IPS DF 6.9 (cell line): ENCODE data around the gene KSR1.

ENCODE experiments used
- DNase-seq: peaks from one replicate; pipeline ENCODE4 v3.0.0-alpha.2; 2013; ENCODE audit warnings: low read depth, low spot score
- H3K27ac ChIP-seq: one replicate; pipeline ENCODE4 v1.5.1; 2013; ENCODE audit warnings: low read length, control low read depth
- H3K27me3 ChIP-seq: 2 replicates; pipeline ENCODE4 v1.6.1; 2013; ENCODE audit warnings: mild to moderate bottlenecking, low read length; ENCODE audit not compliant: control insufficient read depth, insufficient read depth
- H3K36me3 ChIP-seq: 2 replicates; pipeline ENCODE4 v1.6.1; 2013; ENCODE audit warnings: low read length; ENCODE audit not compliant: control insufficient read depth, insufficient read depth
- H3K4me1 ChIP-seq: 2 replicates; pipeline ENCODE4 v1.6.1; 2013; ENCODE audit warnings: low read length; ENCODE audit not compliant: control insufficient read depth, insufficient read depth
- H3K4me3 ChIP-seq: 2 replicates; pipeline ENCODE4 v1.5.1; 2013; ENCODE audit warnings: mild to moderate bottlenecking, low read length
- H3K9me3 ChIP-seq: 2 replicates; pipeline ENCODE4 v1.6.1; 2013; ENCODE audit warnings: low read length, inconsistent platforms; ENCODE audit not compliant: control insufficient read depth, insufficient read depth
- WGBS: extraction: QIAGEN DNeasy Blood & Tissue Kit; methylation state at CpG from one replicate; pipeline ENCODE4 v1.1.7; 2013; ENCODE audit warnings: mixed read lengths, missing lambda C conversion rate; ENCODE audit not compliant: insufficient read length, insufficient coverage; 5-methylcytosine and 5-hydroxymethylcytosine counted together

The KSR1 gene

GRCh38 chr17:27577884-27578717 lies 121.9 kb downstream of the KSR1 start:
- WGBS, result no CpG with 5 or more reads among the region's 10 CpGs

GRCh38 chr17:27578718-27579085 lies 122.5 kb downstream of the KSR1 start:
- no peak overlapping the region for H3K27ac ChIP-seq
- no peak for DNase-seq
- no peaks in the 10 kb centered on the region; the same call in 1 of the 2 replicates for H3K4me1 ChIP-seq
- H3K9me3 ChIP-seq, result no peaks in the 10 kb centered on the region
- no peak overlapping the region for H3K4me3 ChIP-seq
- H3K27me3 ChIP-seq, result no peaks in the 10 kb centered on the region
- no peaks in the 10 kb centered on the region; the same call in 1 of the 2 replicates for H3K36me3 ChIP-seq
- no CpG with 5 or more reads among the region's 4 CpGs for WGBS

More at GRCh38 chr17:27577884-27578717, 121.9 kb downstream of the KSR1 start:
- Histone ChIP-seq H3K27ac (no peak overlapping the region), H3K4me3 (no peak overlapping the region), H3K9me3 (no peaks in the 10 kb centered on the region), H3K27me3 (no peaks in the 10 kb centered on the region), H3K36me3 (no peaks in the 10 kb centered on the region; the same call in 1 of the 2 replicates), H3K4me1 (no peaks in the 10 kb centered on the region; the same call in 1 of the 2 replicates)
- no peak for DNase-seq

- H3K4me3 ChIP-seq, result no peak overlapping the region
- WGBS, result no CpG with 5 or more reads among the region's 3 CpGs
- H3K27ac ChIP-seq, result no peak overlapping the region
- H3K4me1 ChIP-seq, result no peaks in the 10 kb centered on the region; the same call in 1 of the 2 replicates
- no peaks in the 10 kb centered on the region for H3K27me3 ChIP-seq
- no peaks in the 10 kb centered on the region; the same call in 1 of the 2 replicates for H3K36me3 ChIP-seq
- DNase-seq, result no peak
- no peaks in the 10 kb centered on the region for H3K9me3 ChIP-seq
Measured at GRCh38 chr17:27579304-27579703, 123.1 kb downstream of the KSR1 start.

- Histone ChIP-seq H3K27ac (no peak overlapping the region), H3K27me3 (no peaks in the 10 kb centered on the region), H3K9me3 (no peaks in the 10 kb centered on the region), H3K36me3 (no peaks in the 10 kb centered on the region; the same call in 1 of the 2 replicates), H3K4me3 (no peak overlapping the region), H3K4me1 (no peaks in the 10 kb centered on the region; the same call in 1 of the 2 replicates)
- no peak for DNase-seq
- no CpG with 5 or more reads among the region's 4 CpGs for WGBS
Measured at GRCh38 chr17:27579897-27580321, 123.7 kb downstream of the KSR1 start.

- no peaks in the 10 kb centered on the region; the same call in 1 of the 2 replicates for H3K4me1 ChIP-seq
- no peaks in the 10 kb centered on the region for H3K27me3 ChIP-seq
- H3K36me3 ChIP-seq, result no peaks in the 10 kb centered on the region; the same call in 1 of the 2 replicates
- WGBS, result no CpG with 5 or more reads among the region's 6 CpGs
- no peaks in the 10 kb centered on the region for H3K9me3 ChIP-seq
- H3K27ac ChIP-seq, result no peak overlapping the region
- no peak for DNase-seq
- no peak overlapping the region for H3K4me3 ChIP-seq
Measured at GRCh38 chr17:27581016-27581415, 124.8 kb downstream of the KSR1 start.

GRCh38 chr17:27582696-27583095 lies 126.4 kb downstream of the KSR1 start:
- no CpG with 5 or more reads among the region's 18 CpGs for WGBS
- DNase-seq, result no peak
- Histone ChIP-seq H3K4me3 (no peak overlapping the region), H3K9me3 (no peaks in the 10 kb centered on the region), H3K36me3 (no peaks in the 10 kb centered on the region; the same call in 1 of the 2 replicates), H3K27ac (no peak overlapping the region), H3K4me1 (no peaks in the 10 kb centered on the region; the same call in 1 of the 2 replicates), H3K27me3 (no peaks in the 10 kb centered on the region)

- H3K36me3 ChIP-seq, result no peaks in the 10 kb centered on the region; the same call in 1 of the 2 replicates
- whole genome bisulfite sequencing, result no CpG with 5 or more reads among the region's 9 CpGs
- no peak for DNase-seq
- no peaks in the 10 kb centered on the region for H3K4me1 ChIP-seq
- H3K27me3 ChIP-seq, result no peaks in the 10 kb centered on the region
- H3K27ac ChIP-seq, result no peak overlapping the region
- no peaks in the 10 kb centered on the region for H3K9me3 ChIP-seq
- no peak overlapping the region for H3K4me3 ChIP-seq
Measured at GRCh38 chr17:27585153-27585681, 129.0 kb downstream of the KSR1 start.

- no peaks in the 10 kb centered on the region for H3K4me1 ChIP-seq
- H3K27me3 ChIP-seq, result no peaks in the 10 kb centered on the region
- no peaks in the 10 kb centered on the region for H3K9me3 ChIP-seq
- no peak overlapping the region for H3K27ac ChIP-seq
- no peak for DNase-seq
- WGBS, result no CpG with 5 or more reads among the region's 5 CpGs
- no peak overlapping the region for H3K4me3 ChIP-seq
- no peaks in the 10 kb centered on the region; the same call in 1 of the 2 replicates for H3K36me3 ChIP-seq
Measured at GRCh38 chr17:27585792-27586191, 129.5 kb downstream of the KSR1 start.

GRCh38 chr17:27586203-27586721 lies 130.0 kb downstream of the KSR1 start:
- Histone ChIP-seq H3K9me3 (no peaks in the 10 kb centered on the region), H3K27me3 (no peaks in the 10 kb centered on the region), H3K36me3 (no peaks in the 10 kb centered on the region; the same call in 1 of the 2 replicates), H3K27ac (no peak overlapping the region), H3K4me3 (no peak overlapping the region), H3K4me1 (no peaks in the 10 kb centered on the region)
- DNase-seq, result no peak
- no CpG with 5 or more reads among the region's 8 CpGs for WGBS

- no CpG with 5 or more reads among the region's 15 CpGs for WGBS
Measured at GRCh38 chr17:27588354-27588753, 132.1 kb downstream of the KSR1 start.

More at GRCh38 chr17:27588354-27588753, 132.1 kb downstream of the KSR1 start:
- Histone ChIP-seq H3K27me3 (no peaks in the 10 kb centered on the region), H3K4me1 (no peaks in the 10 kb centered on the region), H3K9me3 (no peaks in the 10 kb centered on the region), H3K4me3 (no peak overlapping the region), H3K36me3 (no peaks in the 10 kb centered on the region; the same call in 1 of the 2 replicates), H3K27ac (no peak overlapping the region)
- DNase-seq, result no peak
